Right atrium auricular region (tissue), 2 donors: ENCODE results near the gene KRTDAP. TPM values are rescaled to one million over a fixed set of nuclear protein-coding genes. Genes with fewer than 3 reads are reported as not detected.

Experiments used
- DNase-seq: peaks from one replicate; pipeline ENCODE4 v3.0.0-alpha.2; 2019; ENCODE audit warnings: low spot score
- H3K27ac ChIP-seq, 2 donors: fragments of 200-600 bp; sonication (generic); 1 replicate in 1 of 2; 2 replicates in 1 of 2; pipeline ENCODE4 v1.5.1; 2016 to 2019
- H3K27me3 ChIP-seq, 2 donors: fragments of 200-600 bp; sonication (generic); one replicate each; pipeline versions ENCODE4 v1.5.1 to v1.6.0; 2017 to 2019
- H3K36me3 ChIP-seq: fragments of 200-600 bp; sonication (generic); one replicate; pipeline ENCODE4 v1.5.1; 2016
- H3K4me1 ChIP-seq, 2 donors: fragments of 200-600 bp; sonication (generic); one replicate each; pipeline versions ENCODE4 v1.5.1 to v1.6.0; 2017 to 2019
- H3K4me3 ChIP-seq, 2 donors: fragments of 200-600 bp; sonication (generic); 1 replicate in 1 of 2; 2 replicates in 1 of 2; pipeline ENCODE4 v1.5.1; 2017 to 2019; ENCODE audit warnings: mild to moderate bottlenecking in 1 of 2, moderate library complexity in 1 of 2
- H3K9me3 ChIP-seq, 2 donors: fragments of 200-600 bp; sonication (generic); one replicate each; pipeline ENCODE4 v1.5.1; 2019
- total RNA-seq, 2 donors: library from RNA; depleted of rRNA; stranded (reverse); fragments of >200 nt; gene quantifications; one replicate each; pipeline ENCODE4 v1.1.0, GENCODE V29; 2016
- TF ChIP-seq, protein P1 (sequence below), 2 donors: fragments of 200-600 bp; sonication (generic); IDR thresholded peaks; one replicate each; pipeline ENCODE4 v1.5.1; 2019; ENCODE audit warnings: antibody characterized with exemption in 2 of 2

KRTDAP gene
- total RNA-seq, 2 donors from 2014 or later = not detected

DNA sequence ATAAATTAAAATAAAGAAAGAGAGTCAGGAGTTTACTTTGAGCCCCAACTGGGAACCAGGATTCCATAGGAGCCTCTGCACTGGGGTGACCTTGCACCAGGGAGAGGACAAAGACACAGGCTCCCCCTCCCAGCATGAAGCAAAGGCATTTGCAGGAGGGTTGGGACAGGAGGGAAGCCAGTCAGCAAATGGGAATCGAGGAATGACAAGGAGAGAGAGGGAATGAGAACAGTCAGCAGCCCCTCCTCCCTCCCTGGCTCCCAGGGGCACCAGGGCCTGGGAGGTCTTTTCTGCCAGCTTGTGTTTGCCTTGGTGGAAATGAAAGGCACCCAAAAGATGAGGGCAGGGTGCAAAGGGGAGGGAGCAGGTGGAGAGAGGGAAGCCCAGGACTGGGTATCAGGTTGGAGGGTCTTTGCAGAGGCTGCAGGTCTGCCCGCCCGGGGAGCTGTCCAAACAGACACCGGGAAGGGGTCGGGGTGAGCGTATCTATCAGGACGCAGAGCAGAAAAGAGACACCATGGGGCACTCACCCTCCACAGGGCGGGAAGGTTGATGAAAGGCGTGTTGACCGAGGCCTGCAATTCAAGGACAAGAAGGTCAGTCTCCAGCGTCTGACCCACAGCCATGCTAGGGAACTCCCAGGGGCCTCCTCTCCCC is 34.0 kb upstream of the KRTDAP start:
- Histone ChIP-seq H3K9me3 (no peaks in the 10 kb centered on the region), H3K36me3 (no peaks in the 10 kb centered on the region), H3K27ac (no peak overlapping the region), H3K4me1 (no peaks in the 10 kb centered on the region), H3K4me3 (no peak overlapping the region), H3K27me3 (peaks cover 0 to 3% of the 10 kb centered on the region in 2 donors)
- TF ChIP-seq, protein P1, sequence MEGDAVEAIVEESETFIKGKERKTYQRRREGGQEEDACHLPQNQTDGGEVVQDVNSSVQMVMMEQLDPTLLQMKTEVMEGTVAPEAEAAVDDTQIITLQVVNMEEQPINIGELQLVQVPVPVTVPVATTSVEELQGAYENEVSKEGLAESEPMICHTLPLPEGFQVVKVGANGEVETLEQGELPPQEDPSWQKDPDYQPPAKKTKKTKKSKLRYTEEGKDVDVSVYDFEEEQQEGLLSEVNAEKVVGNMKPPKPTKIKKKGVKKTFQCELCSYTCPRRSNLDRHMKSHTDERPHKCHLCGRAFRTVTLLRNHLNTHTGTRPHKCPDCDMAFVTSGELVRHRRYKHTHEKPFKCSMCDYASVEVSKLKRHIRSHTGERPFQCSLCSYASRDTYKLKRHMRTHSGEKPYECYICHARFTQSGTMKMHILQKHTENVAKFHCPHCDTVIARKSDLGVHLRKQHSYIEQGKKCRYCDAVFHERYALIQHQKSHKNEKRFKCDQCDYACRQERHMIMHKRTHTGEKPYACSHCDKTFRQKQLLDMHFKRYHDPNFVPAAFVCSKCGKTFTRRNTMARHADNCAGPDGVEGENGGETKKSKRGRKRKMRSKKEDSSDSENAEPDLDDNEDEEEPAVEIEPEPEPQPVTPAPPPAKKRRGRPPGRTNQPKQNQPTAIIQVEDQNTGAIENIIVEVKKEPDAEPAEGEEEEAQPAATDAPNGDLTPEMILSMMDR (IDR thresholded peaks at IDR 0.05) = no peak
- no peak for DNase-seq

- Histone ChIP-seq H3K4me1 (no peaks in the 10 kb centered on the region), H3K9me3 (no peaks in the 10 kb centered on the region), H3K36me3 (no peaks in the 10 kb centered on the region), H3K4me3 (no peak overlapping the region), H3K27me3 (no peaks in the 10 kb centered on the region), H3K27ac (no peak overlapping the region)
- no peak for DNase-seq
- TF ChIP-seq, protein P1 (IDR thresholded peaks at IDR 0.05) = no peak
Measured at GRCh38 chr19:35522745-35523327, 32.6 kb upstream of the KRTDAP start.

DNA sequence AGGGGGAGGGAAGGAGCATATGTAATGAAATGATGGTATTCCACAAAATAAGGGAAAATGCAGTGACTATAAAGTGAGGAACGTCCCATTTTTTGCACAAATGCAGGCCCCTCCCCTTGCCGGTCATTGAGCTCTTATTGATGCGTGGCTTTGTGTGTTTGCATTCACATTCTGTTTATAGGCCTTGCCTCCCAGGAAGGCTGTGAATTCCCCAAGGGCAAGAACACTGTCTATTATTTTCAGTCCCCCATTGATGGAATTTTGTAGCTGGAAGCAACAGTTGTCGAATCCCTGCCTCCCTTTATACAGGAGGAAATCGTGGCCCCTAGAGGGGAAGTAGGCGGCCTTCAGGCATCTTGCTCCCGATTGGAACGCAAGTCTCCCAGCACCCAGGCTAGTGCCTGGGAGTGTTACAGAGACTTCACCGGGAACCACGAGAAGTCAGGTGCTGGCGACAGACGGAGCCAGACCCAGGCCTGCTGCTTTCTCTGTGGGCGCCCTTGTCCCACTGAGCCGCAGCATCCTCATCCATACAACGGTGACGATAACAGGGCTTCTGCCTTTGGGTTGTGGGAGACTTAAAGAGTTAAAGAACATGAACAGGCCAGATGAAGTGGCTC is 31.0 kb upstream of the KRTDAP start:
- Histone ChIP-seq H3K4me3 (no peak overlapping the region), H3K27me3 (no peaks in the 10 kb centered on the region), H3K4me1 (no peaks in the 10 kb centered on the region), H3K36me3 (no peaks in the 10 kb centered on the region), H3K9me3 (no peaks in the 10 kb centered on the region), H3K27ac (no peak overlapping the region)
- DNase-seq = no peak
- TF ChIP-seq, protein P1 (IDR thresholded peaks at IDR 0.05) = no peak

DNA sequence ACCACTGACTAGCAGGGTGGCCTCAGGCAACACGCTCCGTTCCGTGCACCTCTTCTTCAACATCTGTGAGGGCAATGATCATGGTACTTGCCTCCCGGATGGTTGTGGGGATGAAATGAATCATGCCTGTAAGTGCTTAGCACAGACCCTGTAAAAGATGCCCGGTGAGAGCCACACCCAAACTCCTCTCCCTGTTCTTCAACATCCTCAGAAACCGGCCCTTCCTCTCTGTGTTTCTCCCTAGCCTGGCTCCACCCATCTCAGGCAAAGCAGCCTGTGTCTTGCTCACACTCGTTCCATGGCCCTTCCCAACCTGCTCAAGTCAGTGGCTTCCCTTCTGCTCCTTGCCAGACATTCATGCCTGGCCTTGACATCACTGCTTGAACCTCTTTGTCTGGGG is 29.0 kb upstream of the KRTDAP start:
- no peaks in the 10 kb centered on the region for H3K36me3 ChIP-seq
- no peak overlapping the region for H3K4me3 ChIP-seq
- no peaks in the 10 kb centered on the region for H3K27me3 ChIP-seq
- no peaks in the 10 kb centered on the region for H3K4me1 ChIP-seq
- no peaks in the 10 kb centered on the region for H3K9me3 ChIP-seq
- TF ChIP-seq, protein P1 (IDR thresholded peaks at IDR 0.05) = no peak
- no peak overlapping the region for H3K27ac ChIP-seq
- DNase-seq = no peak

- TF ChIP-seq, protein P1 (IDR thresholded peaks at IDR 0.05) = no peak
- no peaks in the 10 kb centered on the region for H3K9me3 ChIP-seq
- DNase-seq = no peak
- H3K4me1 ChIP-seq = no peaks in the 10 kb centered on the region
- no peaks in the 10 kb centered on the region for H3K27me3 ChIP-seq
- no peak overlapping the region for H3K27ac ChIP-seq
- no peaks in the 10 kb centered on the region for H3K36me3 ChIP-seq
- H3K4me3 ChIP-seq = no peak overlapping the region
Measured at GRCh38 chr19:35518313-35518712, 28.0 kb upstream of the KRTDAP start.
